HG03066 (cell line): Measurements from ENCODE around the gene ZG16.

Experiments
- ATAC-seq: cut with Tn5 transposase; IDR thresholded peaks from one replicate; pipeline ENCODE4 v1.9.1; 2021; ENCODE audit warnings: low read depth; ENCODE audit not compliant: unreplicated experiment

ZG16 gene

DNA sequence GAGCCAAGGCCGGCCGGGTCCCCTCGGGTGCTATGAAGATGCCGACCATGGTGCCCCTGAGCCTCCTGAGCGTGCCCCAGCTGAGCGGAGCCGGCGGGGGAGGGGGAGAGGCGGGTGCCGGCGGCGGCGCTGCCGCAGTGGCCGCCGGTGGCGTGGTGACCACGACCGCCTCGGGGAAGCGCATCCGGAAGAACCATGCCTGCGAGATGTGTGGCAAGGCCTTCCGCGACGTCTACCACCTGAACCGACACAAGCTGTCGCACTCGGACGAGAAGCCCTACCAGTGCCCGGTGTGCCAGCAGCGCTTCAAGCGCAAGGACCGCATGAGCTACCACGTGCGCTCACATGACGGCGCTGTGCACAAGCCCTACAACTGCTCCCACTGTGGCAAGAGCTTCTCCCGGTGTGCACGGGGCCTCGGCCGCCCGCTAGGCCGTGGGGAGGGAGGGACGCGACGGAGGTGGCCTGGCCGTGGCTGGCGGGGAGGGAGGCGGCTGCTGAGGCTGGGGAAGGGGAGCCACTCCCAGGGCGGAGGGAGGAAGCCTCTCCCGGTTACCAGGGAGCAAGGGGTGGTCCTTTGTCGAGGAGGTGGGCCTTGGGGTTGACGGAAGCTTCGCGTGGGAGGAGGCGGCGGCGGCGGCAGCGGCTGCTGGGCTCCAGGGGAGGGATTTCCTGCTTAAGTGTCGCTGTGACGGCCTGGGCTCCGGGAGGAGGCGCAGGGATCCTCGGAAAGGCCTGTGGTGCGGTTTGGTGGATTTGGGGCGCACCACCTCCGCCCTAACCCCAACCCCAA, 29.6 kb downstream of the ZG16 start:
- peak; percentile 26 for ATAC-seq

DNA sequence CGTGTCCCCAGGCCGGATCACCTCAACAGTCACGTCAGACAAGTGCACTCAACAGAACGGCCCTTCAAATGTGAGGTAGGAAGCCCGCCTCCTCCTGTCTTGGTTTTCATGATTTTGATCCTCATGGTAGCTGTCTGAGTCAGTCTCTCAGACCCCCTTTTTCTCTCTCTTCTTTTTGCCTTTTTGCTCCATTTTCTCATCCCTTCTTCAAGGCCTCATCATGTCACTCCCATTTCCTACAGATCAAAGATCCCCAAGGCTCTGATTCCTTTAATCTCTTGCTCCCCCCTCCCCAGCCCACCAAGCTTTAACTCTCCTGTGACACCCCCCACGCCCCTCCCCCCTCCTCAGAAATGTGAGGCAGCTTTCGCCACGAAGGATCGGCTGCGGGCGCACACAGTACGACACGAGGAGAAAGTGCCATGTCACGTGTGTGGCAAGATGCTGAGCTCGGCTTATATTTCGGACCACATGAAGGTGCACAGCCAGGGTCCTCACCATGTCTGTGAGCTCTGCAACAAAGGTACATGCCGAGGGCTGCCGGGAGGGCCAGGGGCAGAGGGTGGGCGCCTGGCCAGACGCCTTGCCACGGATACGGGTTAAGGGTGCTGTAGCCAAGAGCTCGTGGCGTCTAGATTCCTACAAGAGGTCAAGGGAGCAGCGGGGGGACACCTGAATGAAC, 30.3 kb downstream of the ZG16 start:
- no peak for ATAC-seq

DNA sequence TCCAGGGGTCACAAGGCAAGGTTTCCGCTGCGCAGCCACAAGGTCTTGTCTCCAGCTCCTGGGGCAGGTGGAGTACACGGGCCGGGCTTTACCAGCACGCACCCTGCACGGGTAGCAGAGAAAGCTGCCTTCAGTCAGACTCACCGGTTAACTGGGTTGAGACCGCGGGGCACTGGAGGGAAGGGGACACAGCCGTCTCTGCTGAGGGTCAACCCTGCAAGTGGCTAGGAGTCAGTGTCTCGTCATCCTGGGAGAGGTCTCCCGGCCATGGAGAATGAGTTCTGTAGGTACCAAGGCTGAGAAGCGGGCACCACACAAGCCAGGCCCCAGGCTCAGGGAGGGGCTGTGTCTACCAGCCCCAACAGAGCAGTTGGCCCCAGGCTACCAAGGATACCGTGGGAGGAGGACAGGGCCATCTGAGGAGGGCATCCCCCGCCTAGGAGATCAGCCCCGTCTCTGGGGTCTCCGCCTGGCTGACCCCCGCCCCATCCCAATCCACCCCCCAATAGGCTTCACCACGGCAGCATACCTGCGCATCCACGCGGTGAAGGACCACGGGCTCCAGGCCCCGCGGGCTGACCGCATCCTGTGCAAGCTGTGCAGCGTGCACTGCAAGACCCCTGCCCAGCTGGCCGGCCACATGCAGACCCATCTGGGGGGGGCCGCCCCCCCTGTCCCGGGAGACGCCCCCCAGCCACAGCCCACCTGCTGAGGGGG, 31.1 kb downstream of the ZG16 start:
- no peak for ATAC-seq

GRCh38 chr16:29809850-29810698, 32.0 kb downstream of the ZG16 start:
- no peak for ATAC-seq

- ATAC-seq: no peak
These were observed 32.7 kb downstream of the ZG16 start for GRCh38 chr16:29810699-29811169.

DNA sequence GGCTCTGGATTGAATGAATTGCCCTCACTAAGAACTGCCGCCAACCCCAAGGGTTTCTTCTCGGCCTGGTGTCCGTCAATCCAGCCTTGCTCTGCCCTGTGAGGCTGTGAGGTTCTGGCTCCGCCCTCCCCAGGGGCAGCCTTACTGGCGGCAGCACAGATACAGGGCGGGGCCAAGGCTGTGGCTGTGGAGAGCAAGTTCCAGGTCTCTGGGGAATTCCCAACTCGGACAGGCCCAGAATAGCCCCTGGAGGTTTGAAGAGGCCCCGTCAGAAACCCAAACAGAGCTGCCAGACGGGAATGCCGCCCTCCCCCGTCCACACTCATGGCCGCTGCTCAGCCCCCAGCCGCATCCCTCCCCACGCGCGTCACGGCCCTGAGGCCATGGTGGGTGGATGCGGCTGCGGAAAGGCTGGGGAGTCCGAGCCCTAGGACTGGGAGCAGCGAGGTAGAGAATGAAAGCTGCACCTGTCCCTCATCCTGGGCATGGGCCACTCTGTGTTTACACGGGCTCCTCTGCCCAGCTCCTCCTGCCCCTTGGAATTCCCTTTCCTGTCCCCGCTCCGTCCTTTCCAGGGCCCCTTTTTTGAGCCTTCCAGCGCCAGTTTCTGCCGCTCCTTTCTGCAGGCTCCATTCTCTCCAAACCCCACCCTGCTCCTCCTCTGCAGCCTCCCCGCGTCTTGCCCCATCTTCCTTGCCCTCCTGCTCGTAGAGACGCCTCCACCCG, 33.3 kb downstream of the ZG16 start:
- peak; percentile 45 for ATAC-seq

DNA sequence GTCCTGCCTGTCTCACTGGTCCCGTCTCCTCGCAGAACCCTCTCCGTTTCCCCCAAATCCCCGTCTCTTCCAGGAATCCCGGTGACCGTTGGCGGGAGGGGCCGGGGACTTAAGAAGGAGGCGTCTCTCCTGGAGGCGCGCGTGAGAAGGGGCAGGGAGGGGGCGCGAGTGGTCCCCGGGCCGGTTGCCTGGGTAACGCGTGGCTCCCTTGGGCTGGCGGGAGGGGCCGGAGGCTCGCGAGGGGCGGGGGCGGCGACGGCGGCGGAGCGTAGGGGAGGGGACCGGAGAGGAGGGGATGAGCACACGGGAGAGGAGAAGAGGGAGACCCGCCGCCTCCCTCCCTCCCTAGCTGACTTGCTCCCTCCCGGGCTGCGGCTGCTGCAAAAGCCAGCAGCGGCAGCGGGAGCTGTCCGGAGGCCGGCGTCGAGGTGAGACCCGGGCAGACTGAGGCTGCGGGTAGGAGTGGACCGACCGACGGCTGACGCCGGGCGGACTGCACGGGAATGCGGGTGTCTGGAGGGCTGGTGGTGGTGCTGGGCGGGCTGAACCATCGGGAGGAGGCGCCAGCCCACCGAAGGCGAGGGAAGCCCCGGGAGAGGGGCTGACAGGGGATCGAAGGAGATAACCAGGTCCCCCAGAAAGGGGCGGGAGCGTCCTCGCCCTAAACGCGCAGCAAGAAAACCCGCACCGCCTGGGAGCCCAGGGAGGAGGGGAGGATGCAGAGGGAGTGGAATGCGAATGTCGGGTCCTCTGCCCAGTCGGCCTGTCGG, 34.0 kb downstream of the ZG16 start, which contains the start of gene PRRT2:
Gene PRRT2 (plus strand): TSS at position 298 of the 770 bp plus-strand sequence. CDS start 862 bp downstream, outside the sequence.
- ATAC-seq: no peak

DNA sequence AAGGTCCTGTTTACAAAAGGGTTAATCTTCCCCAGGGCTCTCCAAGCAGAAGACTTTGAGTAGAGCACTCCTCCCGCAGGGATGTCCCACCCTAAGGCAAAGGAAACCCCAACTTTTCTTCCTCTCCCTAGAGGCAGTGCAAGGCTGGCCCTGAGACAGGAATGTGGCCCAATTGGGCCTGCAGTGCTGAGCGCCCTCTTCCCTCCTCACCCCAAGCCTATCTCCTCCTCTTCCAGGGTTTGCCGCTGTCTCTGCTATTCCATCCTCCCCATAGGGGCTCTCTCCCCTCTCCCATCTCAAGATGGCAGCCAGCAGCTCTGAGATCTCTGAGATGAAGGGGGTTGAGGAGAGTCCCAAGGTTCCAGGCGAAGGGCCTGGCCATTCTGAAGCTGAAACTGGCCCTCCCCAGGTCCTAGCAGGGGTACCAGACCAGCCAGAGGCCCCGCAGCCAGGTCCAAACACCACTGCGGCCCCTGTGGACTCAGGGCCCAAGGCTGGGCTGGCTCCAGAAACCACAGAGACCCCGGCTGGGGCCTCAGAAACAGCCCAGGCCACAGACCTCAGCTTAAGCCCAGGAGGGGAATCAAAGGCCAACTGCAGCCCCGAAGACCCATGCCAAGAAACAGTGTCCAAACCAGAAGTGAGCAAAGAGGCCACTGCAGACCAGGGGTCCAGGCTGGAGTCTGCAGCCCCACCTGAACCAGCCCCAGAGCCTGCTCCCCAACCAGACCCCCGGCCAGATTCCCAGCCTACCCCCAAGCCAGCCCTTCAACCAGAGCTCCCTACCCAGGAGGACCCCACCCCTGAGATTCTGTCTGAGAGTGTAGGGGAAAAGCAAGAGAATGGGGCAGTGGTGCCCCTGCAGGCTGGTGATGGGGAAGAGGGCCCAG, 34.9 kb downstream of the ZG16 start:
- no peak for ATAC-seq

- ATAC-seq: no peak
These were observed 35.8 kb downstream of the ZG16 start for GRCh38 chr16:29813644-29814562.

- no peak for ATAC-seq
These were observed 36.5 kb downstream of the ZG16 start for GRCh38 chr16:29814592-29814991.

- ATAC-seq: no peak
These were observed 37.1 kb downstream of the ZG16 start for GRCh38 chr16:29815032-29815721.

- peak; percentile 51 for ATAC-seq
These were observed 38.0 kb downstream of the ZG16 start, which contains the start of gene PAGR1 for GRCh38 chr16:29815793-29816693. Gene PAGR1 (plus strand): TSS chr16:29816152. CDS start chr16:29816526, 374 bp downstream.

DNA sequence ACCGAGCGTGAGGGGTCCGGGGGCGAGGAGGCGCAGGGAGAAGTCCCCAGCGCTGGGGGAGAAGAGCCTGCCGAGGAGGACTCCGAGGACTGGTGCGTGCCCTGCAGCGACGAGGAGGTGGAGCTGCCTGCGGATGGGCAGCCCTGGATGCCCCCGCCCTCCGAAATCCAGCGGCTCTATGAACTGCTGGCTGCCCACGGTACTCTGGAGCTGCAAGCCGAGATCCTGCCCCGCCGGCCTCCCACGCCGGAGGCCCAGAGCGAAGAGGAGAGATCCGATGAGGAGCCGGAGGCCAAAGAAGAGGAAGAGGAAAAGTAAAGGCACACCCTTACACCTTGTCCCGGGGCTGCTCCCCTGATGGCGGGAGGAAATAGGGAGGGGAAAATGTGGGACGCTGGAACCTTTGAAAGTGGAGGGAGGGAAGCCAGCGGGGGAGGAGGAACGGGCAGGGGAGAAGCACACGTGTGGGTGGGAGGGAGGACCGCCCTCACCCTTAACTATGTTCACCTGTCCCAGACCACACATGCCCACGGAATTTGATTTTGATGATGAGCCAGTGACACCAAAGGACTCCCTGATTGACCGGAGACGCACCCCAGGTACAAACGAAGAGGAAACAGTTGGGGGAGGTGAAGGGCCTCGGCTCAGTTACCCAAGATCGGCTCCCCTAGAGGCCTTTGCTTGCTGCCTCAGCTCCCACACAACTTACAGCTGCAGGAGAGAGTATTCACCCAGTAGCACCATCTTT, 38.8 kb downstream of the ZG16 start:
- no peak for ATAC-seq

DNA sequence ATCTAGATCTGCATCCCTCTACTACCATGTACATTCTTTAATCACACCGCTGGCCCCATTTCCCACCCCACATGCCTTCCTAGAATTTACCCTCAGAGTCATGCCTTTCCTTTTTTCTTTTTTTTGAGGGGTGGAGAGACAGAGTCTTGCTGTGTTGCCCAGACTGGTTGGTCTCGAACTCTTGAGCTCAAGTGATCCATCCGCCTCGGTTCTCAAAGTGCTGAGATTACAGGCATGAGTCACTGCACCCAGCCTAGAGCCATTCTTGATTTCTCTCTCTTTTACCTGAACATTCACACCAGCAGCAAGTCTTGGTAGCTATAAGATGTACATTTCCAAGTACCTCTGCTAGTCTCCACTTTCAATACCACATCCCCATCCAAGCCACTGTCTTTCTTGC, 40.0 kb downstream of the ZG16 start:
- ATAC-seq: no peak
